HEK293 (cell line): ENCODE measurements around the gene ARHGAP27.
A peak's percentile ranks its signal among the peaks of the same experiment; 100 is the strongest.

Experiments used
- CTCF ChIA-PET: fragments of 350-600 bp; formaldehyde crosslinking; extraction: SDS; loops from one replicate; lab custom pipeline; 2021; ENCODE audit warnings: antibody characterized with exemption; lab: Yijun Ruan, JAX
- POLR2A ChIA-PET: fragments of 300-600 bp; formaldehyde crosslinking; extraction: SDS; loops from one replicate; lab custom pipeline; 2020; ENCODE audit warnings: antibody characterized with exemption, inconsistent platforms; lab: Yijun Ruan, JAX
- H3K27ac ChIP-seq: fragments of 200-500 bp; sonication (Bioruptor generic); 2 replicates; pipeline ENCODE4 v1.5.1; 2014; ENCODE audit warnings: low read depth, low read length, control low read depth, inconsistent platforms; ENCODE audit errors: extremely low read depth
- H3K36me3 ChIP-seq, 2 experiments: fragments of 200-500 bp in 1 of 2; sonication (Bioruptor generic) in 1 of 2; 1 replicate in 1 of 2; 2 replicates in 1 of 2; pipeline ENCODE4 v1.5.1; 2014 to 2017; ENCODE audit warnings: inconsistent platforms in 2 of 2, low read length in 2 of 2; ENCODE audit not compliant: control insufficient read depth in 2 of 2, insufficient read depth in 1 of 2
- H3K4me1 ChIP-seq: fragments of 200-500 bp; sonication (Bioruptor generic); 2 replicates; pipeline ENCODE4 v1.5.1; 2014; ENCODE audit warnings: mild to moderate bottlenecking, low read length, inconsistent platforms; ENCODE audit not compliant: control insufficient read depth, insufficient read depth
- H3K4me3 ChIP-seq: 2 replicates; pipeline ENCODE4 v1.5.1; 2011; ENCODE audit warnings: low read depth, mild to moderate bottlenecking, control low read depth, low read length, moderate library complexity
- H3K9me3 ChIP-seq: fragments of 200-500 bp; sonication (Bioruptor generic); 2 replicates; pipeline ENCODE4 v1.5.1; 2014; ENCODE audit warnings: low read depth, low read length, inconsistent platforms; ENCODE audit not compliant: control insufficient read depth, insufficient read depth
- BCL11A ChIP-seq: fragments of 450-650 bp; formaldehyde crosslinking; IDR thresholded peaks from 2 replicates; pipeline ENCODE4 v1.5.1; 2016; ENCODE audit warnings: low read depth, missing biosample characterization, missing genetic modification characterization
- HOXD13 ChIP-seq: sonication (generic); formaldehyde crosslinking; IDR thresholded peaks from 2 replicates; pipeline ENCODE4 v1.8.0; 2022; ENCODE audit warnings: missing genetic modification reagents, borderline replicate concordance
- KLF1 ChIP-seq: fragments of 450-650 bp; formaldehyde crosslinking; IDR thresholded peaks from 2 replicates; pipeline ENCODE4 v1.5.1; 2016; ENCODE audit warnings: missing biosample characterization, missing genetic modification characterization
- KLF9 ChIP-seq: fragments of 450-650 bp; formaldehyde crosslinking; IDR thresholded peaks from 2 replicates; pipeline ENCODE4 v1.5.1; 2016; ENCODE audit warnings: missing biosample characterization, missing genetic modification characterization, low read depth
- MEIS1 ChIP-seq: sonication (generic); formaldehyde crosslinking; IDR thresholded peaks from 2 replicates; pipeline ENCODE4 v1.8.1; 2022; ENCODE audit warnings: missing genetic modification reagents, mild to moderate bottlenecking, borderline replicate concordance
- SALL2 ChIP-seq: fragments of 450-650 bp; formaldehyde crosslinking; IDR thresholded peaks from 2 replicates; pipeline ENCODE4 v1.5.0; 2017; ENCODE audit warnings: missing biosample characterization, mild to moderate bottlenecking, missing genetic modification characterization, borderline replicate concordance
- SP2 ChIP-seq: fragments of 450-650 bp; formaldehyde crosslinking; IDR thresholded peaks from 2 replicates; pipeline ENCODE4 v1.5.1; 2016; ENCODE audit warnings: missing biosample characterization, missing genetic modification characterization
- SP7 ChIP-seq: fragments of 450-650 bp; formaldehyde crosslinking; IDR thresholded peaks from 2 replicates; pipeline ENCODE4 v1.5.1; 2016; ENCODE audit warnings: missing biosample characterization, missing genetic modification characterization
- ZFHX2 ChIP-seq: fragments of 450-650 bp; formaldehyde crosslinking; conservative IDR thresholded peaks from 2 replicates; pipeline ENCODE4 v1.5.1; 2016; ENCODE audit warnings: missing biosample characterization, missing genetic modification characterization
- ZNF132 ChIP-seq: fragments of 450-650 bp; formaldehyde crosslinking; IDR thresholded peaks from 2 replicates; pipeline ENCODE4 v1.5.1; 2017; ENCODE audit warnings: missing biosample characterization, missing genetic modification characterization, borderline replicate concordance
- ZNF138 ChIP-seq: fragments of 450-650 bp; formaldehyde crosslinking; IDR thresholded peaks from 2 replicates; pipeline ENCODE4 v1.5.1; 2016; ENCODE audit warnings: missing biosample characterization, missing genetic modification characterization, borderline replicate concordance
- ZNF274 ChIP-seq, 2 experiments: fragments of 200-500 bp in 1 of 2; fragments of 450-650 bp in 1 of 2; sonication (Bioruptor generic) in 1 of 2; formaldehyde crosslinking in 1 of 2; IDR thresholded peaks; 2 replicates each; pipeline versions ENCODE4 v1.5.1 to v1.6.1; 2014 to 2016; ENCODE audit warnings: borderline replicate concordance in 1 of 2, inconsistent platforms in 1 of 2, low read length in 1 of 2, missing biosample characterization in 1 of 2, missing genetic modification characterization in 1 of 2
- ZNF311 ChIP-seq: fragments of 450-650 bp; formaldehyde crosslinking; IDR thresholded peaks from 2 replicates; pipeline ENCODE4 v1.5.1; 2017; ENCODE audit warnings: missing biosample characterization, missing genetic modification characterization, borderline replicate concordance
- ZNF426 ChIP-seq: fragments of 450-650 bp; formaldehyde crosslinking; IDR thresholded peaks from 2 replicates; pipeline ENCODE4 v1.5.1; 2017; ENCODE audit warnings: missing biosample characterization, missing genetic modification characterization, mild to moderate bottlenecking, inconsistent platforms, moderate library complexity
- ZNF530 ChIP-seq: fragments of 450-650 bp; formaldehyde crosslinking; IDR thresholded peaks from 2 replicates; pipeline ENCODE4 v1.5.1; 2016; ENCODE audit warnings: low read depth, missing biosample characterization, missing genetic modification characterization
- ZNF658 ChIP-seq: fragments of 450-650 bp; formaldehyde crosslinking; IDR thresholded peaks from 2 replicates; pipeline ENCODE4; 2016; ENCODE audit warnings: missing biosample characterization, missing genetic modification characterization
- ZNF670 ChIP-seq: fragments of 450-650 bp; formaldehyde crosslinking; IDR thresholded peaks from 2 replicates; pipeline ENCODE4 v1.5.1; 2016; ENCODE audit warnings: missing biosample characterization, missing genetic modification characterization, low read depth
- ZNF837 ChIP-seq: fragments of 450-650 bp; formaldehyde crosslinking; IDR thresholded peaks from 2 replicates; pipeline ENCODE4 v1.5.1; 2016; ENCODE audit warnings: missing biosample characterization, missing genetic modification characterization
- TF ChIP-seq, protein P1 (sequence below): fragments of 450-650 bp; formaldehyde crosslinking; IDR thresholded peaks from 2 replicates; pipeline ENCODE4 v1.5.1; 2017; ENCODE audit warnings: missing biosample characterization, missing genetic modification characterization
- TF ChIP-seq, protein P2 (sequence below): sonication (generic); formaldehyde crosslinking; IDR thresholded peaks from 2 replicates; pipeline ENCODE4 v1.8.1; 2022; ENCODE audit warnings: mild to moderate bottlenecking, moderate library complexity, missing genetic modification reagents
- TF ChIP-seq, protein P3 (sequence below): fragments of 450-650 bp; formaldehyde crosslinking; IDR thresholded peaks from 2 replicates; pipeline ENCODE4 v1.5.1; 2017; ENCODE audit warnings: missing biosample characterization, missing genetic modification characterization
- TF ChIP-seq, protein P4 (sequence below): fragments of 450-650 bp; formaldehyde crosslinking; conservative IDR thresholded peaks from 2 replicates; pipeline ENCODE4 v1.5.1; 2016; ENCODE audit warnings: low read depth, missing biosample characterization, missing genetic modification characterization
- TF ChIP-seq, protein P5 (sequence below): fragments of 450-650 bp; IDR thresholded peaks from 2 replicates; pipeline ENCODE4 v1.5.1; 2018; ENCODE audit warnings: missing biosample characterization, missing genetic modification characterization

ARHGAP27 gene

DNA sequence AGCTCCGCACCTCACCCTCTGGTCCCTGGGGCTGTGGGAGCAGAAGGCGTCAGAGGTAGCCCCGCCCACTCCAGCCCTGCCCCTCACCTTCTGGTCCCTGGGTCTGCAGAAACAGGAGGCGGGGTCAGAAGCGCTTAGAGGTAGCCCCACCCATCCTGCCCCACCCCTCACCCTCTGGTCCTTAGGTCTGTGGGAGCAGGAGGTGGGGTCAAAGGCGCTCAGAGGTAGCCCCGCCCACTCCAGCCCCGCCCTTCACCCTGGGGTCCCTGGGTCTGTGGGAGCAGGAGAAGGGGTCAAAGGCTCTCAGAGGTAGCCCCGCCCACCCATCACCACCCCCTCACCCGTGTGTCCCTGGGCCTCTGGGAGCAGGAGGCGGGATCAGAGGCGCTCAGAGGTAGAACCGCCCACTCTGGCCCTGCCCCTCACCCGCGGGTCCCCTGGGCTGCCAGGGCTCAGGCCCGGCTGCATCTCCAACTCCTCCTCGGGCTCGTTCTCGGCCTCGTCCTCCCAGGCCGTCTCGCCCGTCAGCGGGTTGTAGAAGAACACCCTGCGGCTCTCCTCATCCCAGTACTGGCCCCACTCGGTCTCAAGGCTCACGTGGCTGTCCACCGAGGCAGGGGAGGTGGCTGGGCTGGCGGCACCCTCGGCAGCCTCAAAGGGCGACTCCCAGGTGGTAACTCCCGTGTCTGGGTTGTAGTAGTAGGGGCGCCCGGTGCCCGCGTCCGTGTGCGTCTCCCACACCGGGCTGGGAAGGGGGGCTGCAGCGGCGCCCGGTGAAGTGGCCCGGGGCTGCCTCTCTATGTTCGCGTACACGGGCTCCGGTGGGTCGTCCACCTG, 27.2 kb downstream of the ARHGAP27 start:
- ChIA-PET POLR2A (interaction anchor here (1.1 to 1.3 kb wide), 2 partner anchors 19 to 20 kb away, joined by 3 read pairs; no protein-coding TSS in a partner anchor), CTCF (interaction anchor here (1.2 to 18.4 kb wide), 3 partner anchors 20 to 170 kb away, joined by 3 to 201 read pairs (median 4); no protein-coding TSS in a partner anchor)
- H3K4me1 ChIP-seq = no peaks in the 10 kb centered on the region

DNA sequence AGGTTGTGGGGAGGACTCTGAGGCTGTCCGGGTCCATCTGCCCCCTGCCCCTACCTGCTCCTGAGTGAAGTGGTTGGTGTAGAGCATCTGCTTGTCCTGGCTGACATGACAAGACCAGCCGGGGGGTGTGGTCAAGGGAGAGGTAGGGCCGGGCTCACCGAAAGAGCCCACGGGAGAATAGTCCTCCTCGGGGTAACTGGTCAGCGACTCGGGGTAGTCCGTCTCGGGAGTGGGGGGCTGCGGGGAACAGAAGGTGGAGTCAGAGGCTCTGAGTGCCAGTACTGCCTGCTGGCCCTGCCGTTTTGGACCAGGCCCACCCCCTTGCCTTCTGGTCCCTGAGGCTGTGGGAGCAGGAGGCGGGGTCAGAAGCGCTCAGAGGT, 27.8 kb downstream of the ARHGAP27 start:
- Histone ChIP-seq H3K9me3 (no peaks in the 10 kb centered on the region), H3K27ac (no peak overlapping the region), H3K4me3 (no peak overlapping the region), H3K4me1 (no peaks in the 10 kb centered on the region), H3K36me3 (peaks cover 8 to 58% of the 10 kb centered on the region in 2 experiments; a peak in 2 of 3 replicates)
- POLR2A ChIA-PET = interaction anchor here (1.1 kb wide), 1 partner anchor 20 kb away, joined by 3 read pairs; no protein-coding TSS in a partner anchor
- CTCF ChIA-PET = interaction anchor here (1.2 to 18.4 kb wide), 3 partner anchors 10 to 20 kb away, joined by 3 to 201 read pairs (median 6); no protein-coding TSS in a partner anchor
- TF ChIP-seq ZNF138 (no peak), HOXD13 (CRISPR knock-in tag) (no peak), ZNF311 (tag by site-specific recombination) (no peak), ZNF274 (IDR thresholded peaks at IDR 0.05; ENCODE audit: low read length) (no peak), ZNF274 (tag by site-specific recombination; IDR thresholded peaks at IDR 0.05; ENCODE audit: borderline replicate concordance) (no peak), ZNF658 (tag by site-specific recombination) (no peak), ZNF426 (tag by site-specific recombination) (no peak), SALL2 (tag by site-specific recombination) (no peak), ZNF132 (tag by site-specific recombination) (no peak), BCL11A (tag by site-specific recombination) (no peak), ZNF530 (tag by site-specific recombination) (no peak), SP7 (tag by site-specific recombination) (no peak), ZNF670 (tag by site-specific recombination) (no peak), MEIS1 (CRISPR knock-in tag) (no peak)
- TF ChIP-seq, protein P1, sequence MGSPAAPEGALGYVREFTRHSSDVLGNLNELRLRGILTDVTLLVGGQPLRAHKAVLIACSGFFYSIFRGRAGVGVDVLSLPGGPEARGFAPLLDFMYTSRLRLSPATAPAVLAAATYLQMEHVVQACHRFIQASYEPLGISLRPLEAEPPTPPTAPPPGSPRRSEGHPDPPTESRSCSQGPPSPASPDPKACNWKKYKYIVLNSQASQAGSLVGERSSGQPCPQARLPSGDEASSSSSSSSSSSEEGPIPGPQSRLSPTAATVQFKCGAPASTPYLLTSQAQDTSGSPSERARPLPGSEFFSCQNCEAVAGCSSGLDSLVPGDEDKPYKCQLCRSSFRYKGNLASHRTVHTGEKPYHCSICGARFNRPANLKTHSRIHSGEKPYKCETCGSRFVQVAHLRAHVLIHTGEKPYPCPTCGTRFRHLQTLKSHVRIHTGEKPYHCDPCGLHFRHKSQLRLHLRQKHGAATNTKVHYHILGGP (tag by site-specific recombination) = no peak
- TF ChIP-seq, protein P2, sequence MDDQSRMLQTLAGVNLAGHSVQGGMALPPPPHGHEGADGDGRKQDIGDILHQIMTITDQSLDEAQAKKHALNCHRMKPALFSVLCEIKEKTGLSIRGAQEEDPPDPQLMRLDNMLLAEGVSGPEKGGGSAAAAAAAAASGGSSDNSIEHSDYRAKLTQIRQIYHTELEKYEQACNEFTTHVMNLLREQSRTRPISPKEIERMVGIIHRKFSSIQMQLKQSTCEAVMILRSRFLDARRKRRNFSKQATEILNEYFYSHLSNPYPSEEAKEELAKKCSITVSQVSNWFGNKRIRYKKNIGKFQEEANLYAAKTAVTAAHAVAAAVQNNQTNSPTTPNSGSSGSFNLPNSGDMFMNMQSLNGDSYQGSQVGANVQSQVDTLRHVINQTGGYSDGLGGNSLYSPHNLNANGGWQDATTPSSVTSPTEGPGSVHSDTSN (CRISPR knock-in tag) = no peak
- TF ChIP-seq, protein P3, sequence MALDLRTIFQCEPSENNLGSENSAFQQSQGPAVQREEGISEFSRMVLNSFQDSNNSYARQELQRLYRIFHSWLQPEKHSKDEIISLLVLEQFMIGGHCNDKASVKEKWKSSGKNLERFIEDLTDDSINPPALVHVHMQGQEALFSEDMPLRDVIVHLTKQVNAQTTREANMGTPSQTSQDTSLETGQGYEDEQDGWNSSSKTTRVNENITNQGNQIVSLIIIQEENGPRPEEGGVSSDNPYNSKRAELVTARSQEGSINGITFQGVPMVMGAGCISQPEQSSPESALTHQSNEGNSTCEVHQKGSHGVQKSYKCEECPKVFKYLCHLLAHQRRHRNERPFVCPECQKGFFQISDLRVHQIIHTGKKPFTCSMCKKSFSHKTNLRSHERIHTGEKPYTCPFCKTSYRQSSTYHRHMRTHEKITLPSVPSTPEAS (tag by site-specific recombination) = no peak
- TF ChIP-seq, protein P4, sequence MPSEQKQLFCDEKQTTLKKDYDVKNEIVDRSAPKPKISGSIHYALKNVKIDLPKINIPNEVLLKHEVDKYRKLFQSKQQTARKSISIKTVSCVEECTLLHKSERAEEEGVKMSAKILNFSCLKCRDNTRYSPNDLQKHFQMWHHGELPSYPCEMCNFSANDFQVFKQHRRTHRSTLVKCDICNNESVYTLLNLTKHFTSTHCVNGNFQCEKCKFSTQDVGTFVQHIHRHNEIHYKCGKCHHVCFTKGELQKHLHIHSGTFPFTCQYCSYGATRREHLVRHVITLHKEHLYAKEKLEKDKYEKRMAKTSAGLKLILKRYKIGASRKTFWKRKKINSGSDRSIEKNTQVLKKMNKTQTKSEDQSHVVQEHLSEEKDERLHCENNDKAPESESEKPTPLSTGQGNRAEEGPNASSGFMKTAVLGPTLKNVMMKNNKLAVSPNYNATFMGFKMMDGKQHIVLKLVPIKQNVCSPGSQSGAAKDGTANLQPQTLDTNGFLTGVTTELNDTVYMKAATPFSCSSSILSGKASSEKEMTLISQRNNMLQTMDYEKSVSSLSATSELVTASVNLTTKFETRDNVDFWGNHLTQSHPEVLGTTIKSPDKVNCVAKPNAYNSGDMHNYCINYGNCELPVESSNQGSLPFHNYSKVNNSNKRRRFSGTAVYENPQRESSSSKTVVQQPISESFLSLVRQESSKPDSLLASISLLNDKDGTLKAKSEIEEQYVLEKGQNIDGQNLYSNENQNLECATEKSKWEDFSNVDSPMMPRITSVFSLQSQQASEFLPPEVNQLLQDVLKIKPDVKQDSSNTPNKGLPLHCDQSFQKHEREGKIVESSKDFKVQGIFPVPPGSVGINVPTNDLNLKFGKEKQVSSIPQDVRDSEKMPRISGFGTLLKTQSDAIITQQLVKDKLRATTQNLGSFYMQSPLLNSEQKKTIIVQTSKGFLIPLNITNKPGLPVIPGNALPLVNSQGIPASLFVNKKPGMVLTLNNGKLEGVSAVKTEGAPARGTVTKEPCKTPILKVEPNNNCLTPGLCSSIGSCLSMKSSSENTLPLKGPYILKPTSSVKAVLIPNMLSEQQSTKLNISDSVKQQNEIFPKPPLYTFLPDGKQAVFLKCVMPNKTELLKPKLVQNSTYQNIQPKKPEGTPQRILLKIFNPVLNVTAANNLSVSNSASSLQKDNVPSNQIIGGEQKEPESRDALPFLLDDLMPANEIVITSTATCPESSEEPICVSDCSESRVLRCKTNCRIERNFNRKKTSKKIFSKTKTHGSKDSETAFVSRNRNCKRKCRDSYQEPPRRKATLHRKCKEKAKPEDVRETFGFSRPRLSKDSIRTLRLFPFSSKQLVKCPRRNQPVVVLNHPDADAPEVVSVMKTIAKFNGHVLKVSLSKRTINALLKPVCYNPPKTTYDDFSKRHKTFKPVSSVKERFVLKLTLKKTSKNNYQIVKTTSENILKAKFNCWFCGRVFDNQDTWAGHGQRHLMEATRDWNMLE (tag by site-specific recombination) = no peak
- TF ChIP-seq, protein P5, sequence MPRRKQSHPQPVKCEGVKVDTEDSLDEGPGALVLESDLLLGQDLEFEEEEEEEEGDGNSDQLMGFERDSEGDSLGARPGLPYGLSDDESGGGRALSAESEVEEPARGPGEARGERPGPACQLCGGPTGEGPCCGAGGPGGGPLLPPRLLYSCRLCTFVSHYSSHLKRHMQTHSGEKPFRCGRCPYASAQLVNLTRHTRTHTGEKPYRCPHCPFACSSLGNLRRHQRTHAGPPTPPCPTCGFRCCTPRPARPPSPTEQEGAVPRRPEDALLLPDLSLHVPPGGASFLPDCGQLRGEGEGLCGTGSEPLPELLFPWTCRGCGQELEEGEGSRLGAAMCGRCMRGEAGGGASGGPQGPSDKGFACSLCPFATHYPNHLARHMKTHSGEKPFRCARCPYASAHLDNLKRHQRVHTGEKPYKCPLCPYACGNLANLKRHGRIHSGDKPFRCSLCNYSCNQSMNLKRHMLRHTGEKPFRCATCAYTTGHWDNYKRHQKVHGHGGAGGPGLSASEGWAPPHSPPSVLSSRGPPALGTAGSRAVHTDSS = no peak

More for the DNA sequence above, 27.2 kb downstream of the ARHGAP27 start:
- Histone ChIP-seq H3K9me3 (no peaks in the 10 kb centered on the region), H3K4me3 (no peak overlapping the region), H3K27ac (no peak overlapping the region), H3K36me3 (peaks cover 8 to 53% of the 10 kb centered on the region in 2 experiments; a peak in 2 of 3 replicates)
- TF ChIP-seq KLF9 (tag by site-specific recombination) (0 out of 2 replicates have a peak, but pooled peaks have one; percentile 33), KLF1 (peak; percentile 75; the same call in 1 of the 2 replicates), SP2 (tag by site-specific recombination) (peak; percentile 36), ZFHX2 (tag by site-specific recombination) (peak; percentile 46; the same call in 1 of the 2 replicates), ZNF837 (tag by site-specific recombination) (no peak)
